Gastroesophageal sphincter (tissue), 3 donors: ENCODE measurements around the gene PAEP.

Experiments used
- CTCF ChIP-seq, 4 experiments: fragments of 200-600 bp in 2 of 4; fragments of 450-650 bp in 2 of 4; sonication (generic) in 1 of 4; IDR thresholded peaks; one replicate each; pipeline ENCODE4 v1.5.1; 2017 to 2019; ENCODE audit warnings: antibody characterized with exemption in 4 of 4, mild to moderate bottlenecking in 2 of 4, moderate library complexity in 2 of 4
- EP300 ChIP-seq: sonication (generic); formaldehyde crosslinking; IDR thresholded peaks from one replicate; pipeline ENCODE4 v1.6.1; 2017; ENCODE audit warnings: antibody characterized with exemption, mild to moderate bottlenecking
- POLR2A ChIP-seq, 2 donors: fragments of 450-650 bp; IDR thresholded peaks; one replicate each; pipeline ENCODE4 v1.6.1; 2017; ENCODE audit warnings: antibody characterized with exemption in 2 of 2, mild to moderate bottlenecking in 2 of 2, moderate library complexity in 1 of 2

GRCh38 chr9:135515083-135515951 is 46.2 kb upstream of the PAEP start:
- no peak for TF ChIP-seq CTCF (IDR thresholded peaks at IDR 0.05)
- no peak for TF ChIP-seq EP300
- TF ChIP-seq POLR2A (IDR thresholded peaks at IDR 0.05) = no peak
